ENCODE data around the gene CIAPIN1. TPM values are rescaled to one million over a fixed set of nuclear protein-coding genes. Genes with fewer than 3 reads are reported as not detected.

CIAPIN1 gene
- total and polyA plus RNA-seq, 8 donors = 48.6 to 87.7 (median 74.6) TPM

GRCh38 chr16:57435838-57436237 is 11.3 kb downstream of the CIAPIN1 start:
- no peak for TF ChIP-seq CTCF (IDR thresholded peaks at IDR 0.05)
- H3K36me3 ChIP-seq = peaks cover 0 to 97% of the 10 kb centered on the region in 2 donors
- ATAC-seq = no peak

GRCh38 chr16:57434003-57434402 is 13.2 kb downstream of the CIAPIN1 start:
- H3K9me3 ChIP-seq = no peaks in the 10 kb centered on the region
- DNase-seq (no peak), ATAC-seq (no peak)
- no peak overlapping the region for H3K27ac ChIP-seq
- H3K4me3 ChIP-seq = no peak overlapping the region
- intact Hi-C loops (cut with DNase I) = no loop called here
- no peaks in the 10 kb centered on the region for H3K4me1 ChIP-seq
- no peaks in the 10 kb centered on the region for H3K27me3 ChIP-seq
- H3K36me3 ChIP-seq = peaks cover 6 to 97% of the 10 kb centered on the region in 2 donors
- no peak for TF ChIP-seq CTCF (IDR thresholded peaks at IDR 0.05)

More at GRCh38 chr16:57435838-57436237, 11.3 kb downstream of the CIAPIN1 start:
- no peak overlapping the region for H3K27ac ChIP-seq
- no peaks in the 10 kb centered on the region for H3K27me3 ChIP-seq
- DNase-seq = no peak
- no peaks in the 10 kb centered on the region for H3K4me1 ChIP-seq
- no peak overlapping the region for H3K4me3 ChIP-seq
- peaks cover 0 to 16% of the 10 kb centered on the region in 2 donors for H3K9me3 ChIP-seq
- intact Hi-C loops (cut with DNase I) = no loop called here

GRCh38 chr16:57432989-57433388 is 14.2 kb downstream of the CIAPIN1 start:
- Histone ChIP-seq H3K36me3 (peaks cover 6 to 98% of the 10 kb centered on the region in 2 donors), H3K27me3 (no peaks in the 10 kb centered on the region), H3K27ac (no peak overlapping the region), H3K9me3 (no peaks in the 10 kb centered on the region), H3K4me3 (no peak overlapping the region), H3K4me1 (no peaks in the 10 kb centered on the region)
- ATAC-seq (no peak), DNase-seq (no peak)
- intact Hi-C loops (cut with DNase I) = no loop called here
- TF ChIP-seq CTCF (IDR thresholded peaks at IDR 0.05) = no peak

- H3K27ac ChIP-seq = no peak overlapping the region
- H3K4me1 ChIP-seq = no peaks in the 10 kb centered on the region
- no peaks in the 10 kb centered on the region for H3K9me3 ChIP-seq
- no peak for TF ChIP-seq CTCF (IDR thresholded peaks at IDR 0.05)
- intact Hi-C loops (cut with DNase I) = no loop called here
- H3K36me3 ChIP-seq = peaks cover 6 to 100% of the 10 kb centered on the region in 2 donors
- no peak overlapping the region for H3K4me3 ChIP-seq
- DNase-seq (no peak), ATAC-seq (no peak)
- H3K27me3 ChIP-seq = no peaks in the 10 kb centered on the region
Measured at GRCh38 chr16:57432505-57432904, 14.7 kb downstream of the CIAPIN1 start.

- intact Hi-C loops (cut with DNase I) = no loop called here
- Histone ChIP-seq H3K9me3 (no peaks in the 10 kb centered on the region), H3K4me3 (no peak overlapping the region), H3K27me3 (no peaks in the 10 kb centered on the region), H3K27ac (no peak overlapping the region), H3K36me3 (peaks cover 6 to 100% of the 10 kb centered on the region in 2 donors), H3K4me1 (no peaks in the 10 kb centered on the region)
- ATAC-seq (no peak), DNase-seq (no peak)
- TF ChIP-seq CTCF (IDR thresholded peaks at IDR 0.05) = no peak
Measured at GRCh38 chr16:57430955-57431354, 16.2 kb downstream of the CIAPIN1 start.

All from left lung (tissue), 10 donors.